22Rv1 (cell line): Measurements from ENCODE around the gene GPC5.

ENCODE experiments used
- CTCF ChIP-seq: fragments of 450-650 bp; IDR thresholded peaks from 2 replicates; pipeline ENCODE4 v1.5.1; 2017; ENCODE audit warnings: mild to moderate bottlenecking
- ZFX ChIP-seq: fragments of 450-650 bp; IDR thresholded peaks from 2 replicates; pipeline ENCODE4 v1.6.1; 2017; ENCODE audit warnings: antibody characterized with exemption, borderline replicate concordance

- no peak for TF ChIP-seq CTCF
- TF ChIP-seq ZFX = no peak
Measured at GRCh38 chr13:92626274-92626673, 1227.9 kb downstream of the GPC5 start.
